NCI-H2107 (cell line): ENCODE measurements around the gene MESP2.

Experiments used
- DNase-seq: peaks from one replicate; lab custom pipeline; 2025; lab: John Stamatoyannopoulos, UW

Gene MESP2

DNA sequence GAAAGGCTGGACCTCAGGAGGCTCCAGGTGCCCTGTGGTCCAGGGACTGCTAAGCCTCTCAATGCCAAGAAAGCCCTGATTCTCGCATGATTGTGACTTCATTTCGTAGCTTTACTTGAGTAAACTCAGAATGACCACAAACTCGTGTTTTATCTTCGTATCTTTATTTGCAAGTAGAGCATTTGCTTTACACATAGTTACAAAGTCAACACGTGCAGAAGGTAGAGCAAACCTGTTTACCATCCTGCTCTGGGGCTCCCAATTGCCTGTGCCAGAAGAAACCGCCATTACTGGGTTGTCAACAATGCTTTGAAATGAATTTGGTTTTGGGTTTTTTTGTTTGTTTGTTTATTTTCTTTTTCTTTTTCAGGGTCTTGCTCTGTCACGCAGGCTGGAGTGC lies 19.2 kb upstream of the MESP2 start:
- DNase-seq: no peak

DNA sequence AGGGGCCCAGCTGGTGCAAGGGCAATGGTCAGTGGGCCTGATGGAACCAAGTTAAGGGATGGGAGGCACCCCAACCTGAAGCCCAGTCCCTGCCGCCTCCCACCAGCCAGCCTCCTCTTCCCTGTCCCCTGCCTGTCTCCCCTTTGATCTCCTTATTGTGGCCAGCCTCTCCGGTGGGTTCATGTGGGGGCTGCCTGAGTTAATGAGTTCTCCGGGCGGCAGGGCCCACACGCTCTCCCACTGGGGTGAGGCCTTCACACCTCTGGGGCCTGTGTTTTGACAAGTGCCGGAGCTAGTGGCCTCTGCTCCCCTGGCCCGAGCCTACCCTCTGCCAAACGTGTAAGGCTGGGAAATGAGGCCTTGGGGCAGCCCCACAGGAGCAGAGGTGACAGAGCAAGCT lies 17.8 kb upstream of the MESP2 start:
- no peak for DNase-seq

- DNase-seq: no peak
Measured at GRCh38 chr15:89758981-89759380, 17.2 kb upstream of the MESP2 start.

GRCh38 chr15:89759835-89760234 lies 16.3 kb upstream of the MESP2 start:
- DNase-seq: no peak

DNA sequence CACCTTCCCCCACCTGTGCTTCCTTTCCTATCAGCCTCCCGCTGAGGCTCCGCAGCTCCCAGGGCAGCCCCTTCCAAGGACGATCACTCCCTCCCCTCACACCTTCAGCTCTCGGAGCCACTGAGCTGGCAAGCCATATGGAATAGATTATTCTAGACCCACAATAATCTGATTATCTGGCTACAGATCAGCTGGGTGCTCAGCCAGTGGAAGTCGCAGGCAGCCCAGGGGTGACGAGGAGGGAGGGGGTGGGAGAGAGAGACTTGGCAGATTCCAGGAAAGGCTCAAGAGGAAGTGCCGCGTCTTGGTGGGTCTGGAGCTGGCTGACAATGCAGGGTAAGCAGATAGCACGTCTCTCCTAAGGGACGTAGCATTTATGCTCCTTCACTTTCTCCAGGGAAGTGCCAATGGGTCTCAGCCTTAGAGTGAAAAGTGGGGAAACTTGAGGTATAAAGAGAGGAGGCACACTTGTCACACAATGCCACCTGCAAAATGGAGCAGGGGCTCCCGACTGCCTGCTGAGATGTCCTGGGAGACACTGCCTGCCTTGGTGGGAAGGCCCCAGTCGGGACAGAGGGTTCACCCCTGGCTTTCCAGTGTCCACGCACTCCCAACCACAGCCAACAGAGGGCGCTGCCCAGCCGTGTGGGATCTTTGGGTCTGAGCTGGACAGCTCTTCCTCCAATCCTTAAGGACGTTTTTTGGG lies 15.7 kb upstream of the MESP2 start:
- peak; percentile 20 for DNase-seq

GRCh38 chr15:89761009-89761831 lies 14.9 kb upstream of the MESP2 start:
- no peak for DNase-seq

DNA sequence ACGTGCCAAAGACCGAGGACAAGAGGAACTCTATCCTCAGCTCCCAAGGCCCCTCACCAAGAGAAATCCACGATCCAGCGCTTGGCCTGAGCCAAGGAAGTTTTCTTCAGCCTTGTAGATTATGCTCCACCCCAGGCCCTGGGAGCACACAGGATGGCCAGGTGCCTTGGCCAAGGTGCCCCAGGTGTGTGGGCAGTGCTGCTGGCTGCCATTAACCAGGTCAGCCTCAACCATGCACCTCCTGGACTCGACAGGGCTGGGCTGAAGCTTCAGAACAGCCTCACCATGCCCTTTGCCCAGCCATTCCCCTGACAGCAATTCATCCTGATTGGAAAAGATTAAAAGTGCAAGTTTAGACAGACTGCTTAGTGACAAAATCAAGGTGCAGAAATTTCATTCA lies 14.2 kb upstream of the MESP2 start:
- no peak for DNase-seq

DNA sequence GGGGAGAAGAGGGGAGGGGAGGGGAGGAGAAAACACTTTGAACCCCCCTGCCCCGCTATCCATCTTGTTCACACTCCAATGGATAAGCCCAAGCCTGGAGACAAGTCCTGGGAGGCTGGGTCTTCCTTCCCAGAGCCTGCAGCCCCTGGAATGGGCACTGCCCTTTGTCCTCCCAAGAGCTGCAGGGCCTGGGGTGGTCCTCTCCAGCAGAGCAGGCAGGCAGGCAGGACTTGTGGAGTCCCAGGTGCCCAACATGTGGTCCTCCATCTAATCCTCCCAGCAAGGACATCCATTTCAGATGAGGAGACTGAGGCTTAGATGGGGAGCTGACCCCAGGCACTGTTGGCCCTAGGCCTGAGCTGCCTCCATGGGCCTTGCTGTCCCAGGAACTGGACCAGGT lies 10.4 kb upstream of the MESP2 start:
- no peak for DNase-seq

DNA sequence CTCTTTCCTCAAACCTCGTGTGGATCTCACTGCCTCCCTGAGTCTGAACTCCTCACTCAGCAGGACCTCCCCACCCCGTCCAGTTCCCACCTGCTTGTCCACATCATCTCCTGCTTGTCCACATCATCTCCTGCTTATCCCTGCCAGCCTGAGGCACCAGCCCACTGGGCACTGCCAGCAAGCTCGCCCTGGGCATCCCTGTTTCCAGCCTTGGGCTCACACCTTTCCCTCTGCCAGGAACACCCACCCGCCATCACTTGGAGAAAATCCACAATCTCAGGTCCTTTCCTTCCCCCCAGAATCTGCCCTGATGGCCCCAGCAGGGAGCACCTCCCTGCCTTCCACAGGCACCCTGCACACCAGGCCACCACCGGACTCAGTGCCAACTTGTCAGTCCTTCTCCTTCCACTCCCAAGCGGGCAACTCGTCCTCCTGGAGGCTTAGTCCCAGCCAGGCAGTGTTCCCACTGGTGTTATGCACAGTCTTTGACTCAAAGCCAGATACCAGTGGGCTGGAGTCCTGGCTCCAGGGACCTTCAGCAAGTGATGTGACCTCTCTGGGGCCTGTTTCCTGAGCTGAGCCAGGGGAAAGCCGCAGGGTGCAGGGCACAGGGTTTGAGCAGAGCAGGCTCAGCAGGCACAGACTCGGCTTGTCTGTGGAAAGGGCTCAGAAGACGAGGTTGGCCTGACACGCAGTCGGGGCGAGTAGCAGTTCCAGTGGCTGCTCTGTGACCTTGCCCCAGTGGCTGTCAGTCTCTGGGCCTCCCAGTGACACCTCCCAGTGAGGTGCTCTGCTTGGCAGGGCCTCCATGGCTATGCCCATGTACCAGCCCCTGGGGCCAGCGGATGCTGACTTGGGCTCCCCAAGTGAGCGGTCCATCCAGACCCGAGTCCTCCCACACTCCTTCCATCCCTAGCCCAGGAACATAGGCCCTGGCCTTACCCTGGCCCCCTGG lies 9.5 kb upstream of the MESP2 start:
- no peak for DNase-seq

DNA sequence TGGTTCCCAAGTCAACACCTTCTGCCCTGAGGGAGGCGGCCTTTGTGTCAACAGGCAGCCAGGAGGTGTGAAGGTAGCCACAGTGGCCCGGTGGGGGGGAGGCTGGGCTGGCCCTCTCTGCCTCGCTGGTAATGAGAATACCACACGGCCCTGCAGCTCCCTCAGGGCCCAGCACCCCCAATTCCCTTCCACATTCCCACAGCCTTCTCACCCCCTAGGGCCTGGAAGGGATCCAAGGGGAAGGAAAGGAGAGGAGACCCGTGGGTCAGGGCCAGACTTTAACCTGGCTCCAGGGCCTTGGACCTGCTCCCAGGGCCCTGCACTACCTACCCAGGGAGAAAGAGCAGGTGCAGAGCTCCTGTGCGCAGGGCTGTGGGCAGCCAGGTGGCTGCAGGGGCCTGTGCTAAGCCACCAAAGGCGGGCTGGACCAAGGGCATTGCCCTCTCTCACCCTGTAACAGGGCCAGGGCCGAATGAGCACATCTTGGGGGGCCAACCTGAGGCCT lies 8.7 kb upstream of the MESP2 start:
- DNase-seq: no peak

- DNase-seq: no peak
Measured at GRCh38 chr15:89768071-89768500, 8.0 kb upstream of the MESP2 start.

DNA sequence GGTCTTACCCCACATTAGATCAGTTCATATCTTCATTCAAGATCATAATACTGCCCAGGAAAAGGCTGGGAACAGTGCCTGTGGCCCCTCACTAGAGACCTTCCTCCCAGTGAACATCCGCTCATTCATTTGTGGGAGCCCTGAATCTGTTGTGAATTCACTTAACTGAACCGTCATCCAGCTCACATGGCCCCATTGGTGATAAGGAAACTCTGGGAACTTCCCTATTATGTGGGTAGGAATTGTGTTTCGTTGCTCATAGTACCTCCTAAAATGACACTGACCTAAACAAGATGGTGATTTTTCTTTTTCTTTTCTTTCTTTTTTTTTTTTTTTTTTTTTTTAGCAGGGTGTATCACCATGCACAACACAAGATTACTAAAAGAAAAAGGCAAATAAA lies 6.8 kb upstream of the MESP2 start:
- no peak for DNase-seq

GRCh38 chr15:89770041-89770440 lies 6.1 kb upstream of the MESP2 start:
- DNase-seq: no peak

GRCh38 chr15:89772932-89773583 lies 3.1 kb upstream of the MESP2 start:
- DNase-seq: no peak

- no peak for DNase-seq
Measured at GRCh38 chr15:89774492-89774891, 1.6 kb upstream of the MESP2 start.

- DNase-seq: no peak
Measured at GRCh38 chr15:89775815-89776214, 317 bp upstream of the MESP2 start.

DNA sequence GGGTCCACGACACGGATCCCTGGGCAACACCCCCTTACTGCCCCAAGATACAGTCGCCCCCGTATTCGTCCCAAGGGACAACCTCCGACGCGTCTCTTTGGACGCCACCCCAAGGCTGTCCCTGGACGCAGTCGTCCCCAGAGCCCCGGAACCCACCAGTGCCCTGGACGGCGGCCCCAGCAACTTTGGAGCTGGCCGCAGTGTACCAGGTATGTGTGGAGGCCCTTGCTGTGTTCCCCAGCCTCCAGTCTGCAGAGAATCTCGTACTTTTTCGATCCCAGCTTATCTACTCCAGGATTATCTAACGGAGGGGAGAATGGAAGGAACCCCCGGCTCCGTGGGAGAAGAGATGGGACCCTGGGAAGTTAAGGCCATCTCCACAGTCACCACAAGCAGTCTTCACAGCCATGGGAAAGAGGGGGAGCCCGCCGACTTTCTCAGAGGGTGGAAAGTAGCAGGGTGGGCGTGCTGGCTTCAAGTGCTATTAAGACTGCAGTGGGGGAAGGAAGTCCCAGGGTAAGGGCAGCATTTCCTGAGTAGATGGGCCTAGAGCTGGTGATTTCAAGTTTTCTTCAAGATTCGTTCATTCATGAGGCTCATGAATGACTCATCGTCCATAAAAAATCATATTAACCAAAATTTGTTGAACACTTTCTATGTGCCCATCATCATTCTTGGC lies 1.1 kb downstream of the MESP2 start:
- DNase-seq: no peak

GRCh38 chr15:89777782-89778380 lies 1.7 kb downstream of the MESP2 start:
- no peak for DNase-seq

GRCh38 chr15:89778861-89779260 lies 2.7 kb downstream of the MESP2 start:
- no peak for DNase-seq

DNA sequence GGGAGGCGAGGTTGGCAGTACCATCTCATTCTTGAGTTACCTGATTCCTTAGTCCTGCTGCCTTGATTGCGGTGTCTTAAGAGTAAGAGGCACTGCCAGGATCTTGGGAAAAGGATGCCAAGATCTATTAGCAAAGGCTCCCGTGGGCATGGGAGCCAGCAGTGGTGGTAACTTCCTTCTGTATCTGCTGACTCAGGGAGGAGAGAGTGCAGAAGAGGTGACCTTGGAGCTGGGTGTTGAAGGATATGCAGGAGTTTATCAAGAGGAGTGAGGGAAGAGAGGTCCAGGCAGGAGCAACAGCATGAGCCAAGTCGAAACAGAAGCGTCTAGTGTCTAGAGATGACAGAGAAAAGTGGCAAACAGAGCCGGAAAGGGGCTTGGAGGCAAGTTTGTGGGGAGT lies 4.5 kb downstream of the MESP2 start:
- no peak for DNase-seq

GRCh38 chr15:89781055-89781454 lies 4.9 kb downstream of the MESP2 start:
- no peak for DNase-seq
